Inferior parietal cortex (tissue), 1 donor: ENCODE measurements around the gene FHL5.
"Not testable (repeated sequence)": the region's sequence is repeated elsewhere in the genome, so short reads cannot be mapped to it uniquely, and the experiment has no call there.

Experiments
- DNase-seq: peaks from one replicate; pipeline ENCODE4 v3.0.0-alpha.2; 2016; ENCODE audit errors: extremely low spot score

The FHL5 gene

DNA sequence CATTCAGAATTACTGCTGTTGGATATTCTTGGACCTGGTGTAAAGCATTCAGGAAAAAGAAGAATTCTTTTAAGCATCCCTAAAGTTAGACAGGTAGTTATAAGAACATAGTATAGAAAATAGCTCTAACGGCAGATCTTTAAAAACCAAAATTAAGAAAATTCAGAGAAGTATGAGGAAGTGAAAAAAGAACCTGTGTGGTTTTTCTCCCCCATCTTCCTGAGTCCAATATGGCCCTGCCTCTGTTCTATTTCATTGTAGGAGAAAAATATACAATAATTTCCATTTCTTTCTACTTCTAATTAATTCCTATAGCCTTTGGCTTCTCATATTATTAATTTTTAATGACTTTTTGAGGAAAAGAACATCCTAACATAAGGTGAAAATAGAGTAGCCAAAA, 47.1 kb downstream of the FHL5 start:
- DNase-seq, result no peak

DNA sequence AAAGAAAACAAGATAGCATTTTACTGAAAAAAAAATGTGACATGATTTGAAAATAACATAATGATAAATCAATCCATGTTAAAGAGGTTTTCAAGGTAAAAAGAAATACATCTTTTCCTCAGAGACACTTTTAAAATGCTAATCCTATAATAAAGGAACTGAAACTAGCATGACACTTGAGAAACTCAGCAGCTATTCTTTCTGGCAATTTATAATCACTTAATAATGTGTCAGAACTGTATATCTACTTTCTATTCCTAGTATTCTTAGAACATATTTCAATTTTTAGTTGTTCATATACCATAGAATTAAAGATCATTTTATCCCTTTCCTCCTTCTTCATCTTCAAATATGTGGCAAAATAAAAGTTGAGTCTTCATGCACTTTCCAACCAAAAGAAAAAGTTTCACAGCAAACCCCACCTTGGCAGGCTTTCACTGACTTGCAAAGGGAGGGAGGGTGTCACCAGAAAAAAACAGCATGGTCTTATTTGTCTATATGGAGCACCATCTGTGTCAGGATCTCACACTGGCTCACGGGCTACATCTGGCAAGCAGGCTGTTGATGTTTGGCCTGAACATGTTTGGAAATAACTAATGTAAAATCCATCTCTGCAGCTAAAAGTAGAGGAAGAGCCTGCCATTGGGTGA, 48.5 kb downstream of the FHL5 start:
- DNase-seq, result no peak

DNA sequence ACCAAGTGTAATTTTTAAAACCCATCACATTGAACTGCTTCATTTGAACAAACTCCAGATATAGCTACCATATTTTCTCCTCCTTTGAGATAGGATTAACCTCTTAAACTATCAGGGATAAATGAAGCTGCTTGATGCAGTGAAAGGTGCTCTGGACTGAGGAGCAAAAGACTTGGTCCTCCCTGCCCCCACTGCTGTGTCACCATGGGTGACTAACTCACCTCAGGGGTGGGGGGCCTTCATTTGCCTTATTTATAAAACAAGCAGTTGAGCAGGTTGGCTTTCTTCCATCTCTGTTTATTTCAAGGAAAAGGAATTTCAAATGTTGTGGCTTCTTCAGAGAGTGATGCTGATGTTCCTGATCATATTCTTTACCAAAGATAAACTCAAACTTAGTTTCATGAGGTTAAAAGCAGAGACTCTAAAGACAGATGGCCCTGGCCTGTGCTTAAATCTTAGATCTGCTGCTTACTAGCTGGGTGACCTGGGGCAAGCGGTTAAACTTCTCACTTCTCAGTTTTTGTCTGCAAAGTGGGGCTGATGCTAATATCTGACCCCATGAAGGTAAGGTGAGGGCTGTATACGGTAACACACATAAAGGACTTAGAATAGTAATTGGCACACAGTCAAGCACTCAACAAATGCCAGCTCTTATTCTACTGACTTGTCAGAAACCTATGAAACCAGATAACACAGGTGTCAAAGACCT, 50.5 kb downstream of the FHL5 start:
- DNase-seq, result no peak

DNA sequence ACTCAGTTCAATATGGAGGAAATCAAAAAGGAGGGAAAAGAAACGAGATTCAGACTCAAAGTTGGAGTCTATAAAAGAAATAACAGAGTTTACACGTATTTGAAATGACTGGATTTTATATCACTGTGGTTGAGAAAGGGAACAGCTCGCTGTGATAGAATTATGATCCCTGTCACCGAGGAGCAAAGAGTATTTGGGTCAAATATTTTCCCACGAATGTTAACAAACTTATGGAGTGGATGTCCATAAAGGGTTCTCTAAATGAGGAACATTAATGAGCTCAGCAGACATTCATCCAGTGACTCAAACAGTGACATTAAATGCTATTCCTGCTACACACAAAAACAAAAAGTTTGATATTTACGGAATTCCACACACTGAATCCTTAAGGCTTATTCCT, 57.9 kb downstream of the FHL5 start:
- DNase-seq, result no peak

DNA sequence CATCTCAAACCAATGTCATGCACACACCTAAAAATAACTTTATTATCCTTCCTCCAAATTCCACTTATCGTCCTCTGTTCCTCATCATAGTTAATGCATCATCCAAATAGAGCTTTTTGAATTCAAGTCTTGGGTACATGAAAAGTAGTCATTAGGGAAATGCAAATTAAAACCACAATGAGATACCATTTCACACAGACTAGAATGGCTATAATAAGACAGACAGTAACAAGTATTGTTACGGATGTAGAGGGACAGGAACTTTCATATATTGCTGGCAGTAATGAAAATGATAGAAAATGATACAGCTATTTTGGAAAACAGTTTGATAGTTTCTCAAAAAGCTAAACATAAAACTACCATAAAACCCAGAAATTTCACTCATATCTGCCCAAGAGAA, 59.1 kb downstream of the FHL5 start:
- no peak for DNase-seq

DNA sequence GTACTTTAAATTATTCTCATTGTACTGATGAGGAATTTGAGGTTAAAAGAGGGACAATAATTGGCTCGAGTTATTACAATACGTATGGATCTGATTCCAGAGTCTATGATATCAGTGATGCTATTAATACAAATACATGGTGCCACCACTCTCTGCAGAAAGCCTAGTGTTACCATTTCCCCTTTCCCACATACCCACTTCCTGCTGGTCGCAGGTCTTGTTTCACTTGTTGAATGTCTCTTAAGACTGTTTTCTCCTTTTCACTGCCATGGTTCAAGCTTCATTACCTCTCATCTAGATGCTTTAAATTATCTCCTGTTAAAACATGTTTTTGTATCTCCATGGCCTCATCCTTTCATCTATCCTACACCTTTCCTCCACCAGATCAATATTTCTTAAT, 62.0 kb downstream of the FHL5 start:
- no peak for DNase-seq

DNA sequence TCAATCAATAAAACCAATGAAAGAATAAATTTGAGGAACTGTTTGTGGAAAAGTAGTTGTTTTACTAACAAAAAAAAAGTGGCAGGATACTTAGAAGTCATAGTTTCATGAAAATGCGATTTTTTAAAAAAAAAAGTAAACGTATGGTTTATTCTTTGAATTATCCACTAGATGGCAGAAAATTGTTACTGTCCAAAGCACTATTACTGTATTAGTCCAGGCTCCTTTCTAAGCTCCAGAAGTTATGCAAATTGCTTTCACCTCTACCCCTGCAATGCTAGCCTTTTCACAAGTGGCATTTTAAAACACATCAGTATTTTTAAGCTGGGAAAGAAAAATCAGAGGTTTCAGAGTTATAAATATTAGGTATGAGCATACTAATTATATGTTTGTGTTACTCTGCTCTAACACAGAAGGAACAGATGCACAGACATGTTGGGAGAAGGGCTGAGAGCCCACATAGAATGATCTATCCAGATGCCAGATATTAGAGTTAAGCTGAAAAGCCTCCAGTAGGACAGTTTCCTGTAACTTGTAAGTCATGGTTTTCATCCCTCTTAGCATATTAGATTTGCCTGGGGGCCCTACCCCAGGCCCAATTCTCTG, 63.9 kb downstream of the FHL5 start:
- peak; percentile 38 for DNase-seq

DNA sequence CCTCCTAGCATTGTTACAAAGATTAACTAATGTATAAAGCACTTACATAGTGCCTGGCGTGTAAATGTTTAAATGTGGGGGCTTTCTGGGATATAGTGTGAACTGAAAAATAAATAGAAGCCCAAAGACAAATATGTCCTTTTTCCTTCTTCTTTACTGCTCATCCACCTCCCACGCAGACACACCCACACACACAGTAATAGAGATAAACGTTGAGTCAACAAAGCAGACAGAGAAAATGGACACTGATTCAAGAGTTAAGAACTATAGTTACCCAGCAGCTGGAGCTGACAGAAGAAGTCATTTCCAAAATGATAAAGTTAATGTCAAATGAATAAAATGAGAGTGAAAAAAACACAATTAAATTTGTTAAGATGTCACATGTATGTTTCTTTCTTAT, 68.3 kb downstream of the FHL5 start:
- DNase-seq, result no peak

DNA sequence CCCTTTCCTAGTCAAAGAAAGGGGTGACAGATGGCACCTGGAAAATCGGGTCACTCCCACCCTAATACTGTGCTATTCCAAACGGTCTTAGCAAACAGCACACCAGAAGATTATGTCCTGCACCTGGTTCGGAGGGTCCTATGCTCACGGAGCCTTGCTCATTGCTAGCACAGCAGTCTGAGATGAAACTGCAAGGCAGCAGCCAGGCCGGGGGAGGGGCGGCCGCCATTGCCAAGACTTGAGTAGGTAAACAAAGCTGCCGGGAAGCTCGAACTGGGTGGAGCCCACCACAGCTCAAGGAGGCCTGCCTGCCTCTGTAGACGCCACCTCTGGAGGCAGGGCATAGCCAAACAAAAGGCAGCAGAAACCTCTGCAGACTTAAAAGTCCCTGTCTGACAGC, 75.1 kb downstream of the FHL5 start:
- DNase-seq, result not testable (repeated sequence)

DNA sequence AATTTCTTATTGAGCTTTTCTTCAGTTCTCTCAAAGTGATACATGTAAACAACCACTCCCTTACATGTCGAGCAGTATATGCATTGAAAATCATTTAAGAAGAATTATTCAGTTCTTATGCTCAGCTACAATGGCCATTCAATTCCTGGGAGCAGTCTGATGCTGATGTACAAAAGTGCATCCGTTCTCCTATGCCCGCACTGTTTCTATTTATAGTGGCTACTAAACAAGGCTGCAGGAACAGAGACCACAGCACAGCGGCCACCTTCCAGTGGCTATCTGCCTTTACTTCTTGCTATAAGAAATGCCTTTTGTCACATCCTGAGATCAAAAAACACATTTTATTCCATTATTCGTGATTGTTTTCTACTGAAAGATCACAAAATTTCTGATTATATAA, 82.2 kb downstream of the FHL5 start:
- peak; percentile 11 for DNase-seq

DNA sequence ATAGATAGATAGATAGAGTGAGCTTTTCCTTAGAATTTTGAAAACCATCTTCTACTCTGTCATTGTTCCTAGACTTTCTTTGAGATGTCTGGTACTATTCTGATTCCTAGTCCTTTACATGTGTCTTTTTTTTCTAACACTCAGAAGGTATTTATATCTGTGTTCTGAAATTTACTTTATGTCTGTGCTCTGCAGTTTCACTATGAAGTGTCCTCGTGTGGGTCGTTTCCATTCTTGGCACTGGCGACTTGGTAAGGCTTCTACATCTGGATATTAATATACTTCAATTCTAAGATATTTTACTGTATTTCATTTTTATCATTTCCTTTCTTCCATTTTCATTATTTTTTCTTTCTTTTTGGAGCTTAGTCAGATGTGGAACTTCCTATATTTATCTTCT, 87.0 kb downstream of the FHL5 start:
- DNase-seq, result no peak

DNA sequence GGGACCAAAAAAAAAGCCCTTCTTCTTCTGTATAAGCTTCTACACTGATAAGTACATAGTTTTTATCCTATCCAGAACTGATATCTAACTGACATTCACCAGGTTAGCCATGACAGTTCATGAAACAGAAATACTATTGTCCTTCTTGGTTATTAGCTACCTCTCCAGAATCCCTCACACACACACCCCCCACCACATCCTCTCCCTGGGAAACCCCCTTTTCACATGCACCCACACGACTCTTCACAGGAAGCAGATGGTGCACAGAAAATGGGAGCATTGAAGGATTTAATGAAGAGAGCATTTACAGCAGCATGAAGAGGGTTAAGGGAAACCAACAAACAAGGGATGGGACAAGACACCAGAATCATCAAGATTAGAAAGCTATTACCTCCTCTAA, 88.9 kb downstream of the FHL5 start:
- DNase-seq, result no peak

DNA sequence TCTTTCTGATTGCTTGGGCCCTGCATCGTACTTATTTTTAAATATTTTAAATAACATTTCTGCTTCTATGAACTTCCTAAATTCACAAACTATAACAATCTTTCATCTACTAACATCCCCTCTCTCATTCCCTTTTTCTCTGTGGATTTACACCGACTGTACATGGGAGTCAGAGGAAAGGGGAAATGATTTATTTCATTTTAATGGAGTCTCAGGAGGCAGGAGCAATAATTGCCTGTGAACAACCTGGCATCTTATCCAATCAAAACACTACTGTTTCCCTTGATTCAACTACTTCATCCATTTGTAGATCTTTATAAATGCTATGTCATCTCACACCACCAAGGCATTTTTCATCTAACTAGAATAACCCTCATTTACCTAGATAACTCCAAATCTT, 89.6 kb downstream of the FHL5 start:
- DNase-seq, result no peak

DNA sequence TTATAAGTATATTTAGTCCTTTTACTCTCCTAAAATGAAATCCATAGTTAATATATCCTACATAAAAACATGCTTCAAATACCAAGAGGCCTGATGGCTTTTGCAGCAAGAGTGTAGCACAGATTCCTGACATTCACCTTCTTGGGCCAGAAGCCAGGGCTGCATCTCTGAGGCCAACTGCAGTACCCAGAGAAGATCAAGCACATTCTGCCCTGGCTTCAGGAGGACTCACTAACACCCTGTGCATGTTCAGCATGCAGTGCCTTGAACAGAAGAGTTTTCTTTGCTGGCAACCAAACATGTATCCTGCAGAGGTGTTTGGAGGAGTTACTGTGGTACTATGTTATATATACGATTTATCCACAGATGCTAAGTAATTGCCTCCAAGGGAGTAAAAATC, 90.3 kb downstream of the FHL5 start:
- no peak for DNase-seq

DNA sequence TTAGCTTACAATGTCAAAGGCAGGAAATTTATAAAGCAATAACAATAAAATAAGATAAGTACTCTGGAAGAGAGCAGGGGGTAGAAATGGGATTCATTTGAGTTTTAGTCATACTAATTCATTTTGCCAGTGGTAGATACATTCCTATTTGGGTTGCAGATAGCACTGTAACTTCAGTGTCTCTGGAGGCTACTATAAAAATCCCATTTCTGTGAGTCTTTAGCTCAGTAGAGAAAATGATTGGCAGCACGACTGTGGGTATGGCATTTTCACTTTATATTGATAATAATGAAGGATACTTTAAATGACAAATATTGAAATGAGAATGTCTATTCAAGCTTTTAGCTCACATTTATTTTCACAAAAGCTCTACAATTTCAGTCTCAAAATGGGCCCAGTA, 93.6 kb downstream of the FHL5 start:
- no peak for DNase-seq

DNA sequence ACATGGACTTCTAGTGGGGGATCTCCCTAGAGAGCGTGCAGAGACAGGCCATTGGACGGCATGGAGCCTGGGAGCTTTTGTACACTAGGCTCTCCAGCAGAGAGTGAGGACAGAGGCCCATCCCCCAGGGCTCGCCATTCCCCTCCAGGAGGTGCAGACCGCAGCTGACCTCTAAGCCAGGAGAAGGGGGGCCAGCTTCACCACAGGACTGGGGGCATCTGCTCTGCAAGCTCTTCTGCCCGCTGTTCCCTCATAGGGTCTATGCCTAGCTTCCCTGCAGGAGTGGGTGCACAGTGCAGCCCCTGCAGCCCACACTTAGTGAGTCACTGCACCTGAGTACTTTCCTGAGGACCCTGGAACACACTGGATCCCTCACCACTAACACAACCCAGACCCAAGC, 94.4 kb downstream of the FHL5 start:
- no peak for DNase-seq

DNA sequence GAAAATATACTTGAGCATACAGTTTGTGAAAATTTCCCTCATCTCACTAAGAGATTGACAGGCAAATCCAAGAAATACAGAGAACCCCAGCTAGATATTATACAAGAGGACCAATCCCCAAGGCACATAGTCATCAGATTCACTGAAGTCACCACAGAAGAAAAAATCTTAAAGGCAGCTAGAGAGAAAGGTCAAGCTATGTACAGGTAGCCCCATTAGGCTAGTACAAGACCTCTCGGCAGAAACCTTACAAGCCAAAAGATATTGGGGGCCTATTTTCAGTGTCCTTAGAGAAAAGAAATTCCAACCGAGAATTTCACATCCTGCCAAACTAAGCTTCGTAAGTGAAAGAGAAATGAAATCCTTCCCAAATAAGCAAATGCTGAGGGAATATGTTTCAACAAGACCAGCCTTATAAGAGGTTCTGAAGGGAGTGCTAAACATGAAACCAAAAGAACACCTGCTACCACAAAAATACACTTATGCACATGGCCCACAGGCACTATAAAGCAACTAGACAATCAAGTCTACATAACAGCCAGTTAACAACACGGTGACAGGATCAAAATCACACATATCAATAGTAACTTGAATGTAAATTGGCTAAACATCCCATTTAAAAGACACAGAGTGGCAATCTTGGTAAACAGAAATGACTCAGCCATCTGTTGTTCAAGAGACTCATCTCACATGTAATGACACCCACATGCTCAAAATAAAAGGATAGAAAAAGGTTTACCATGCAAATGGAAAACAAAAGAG, 96.3 kb downstream of the FHL5 start:
- DNase-seq, result no peak
